T follicular helper cell (primary cell): ENCODE results near the gene CEP126.
"Not testable (repeated sequence)": the region's sequence is repeated elsewhere in the genome, so short reads cannot be mapped to it uniquely, and the experiment has no call there.

ENCODE experiments used
- DNase-seq: peaks from one replicate; pipeline ENCODE4 v3.0.0-alpha.2; 2020; ENCODE audit warnings: low read depth

CEP126 gene

GRCh38 chr11:101931692-101932091 lies 16.9 kb downstream of the CEP126 start:
- DNase-seq = no peak

- DNase-seq = no peak
These were observed 26.2 kb downstream of the CEP126 start for GRCh38 chr11:101940901-101941520.

GRCh38 chr11:101944923-101945322 lies 30.1 kb downstream of the CEP126 start:
- DNase-seq = no peak

GRCh38 chr11:101945448-101945847 lies 30.6 kb downstream of the CEP126 start:
- no peak for DNase-seq

- no peak for DNase-seq
These were observed 34.9 kb downstream of the CEP126 start for GRCh38 chr11:101949680-101950220.

GRCh38 chr11:101955278-101955677 lies 40.5 kb downstream of the CEP126 start:
- DNase-seq = no peak

GRCh38 chr11:101955701-101956100 lies 40.9 kb downstream of the CEP126 start:
- DNase-seq = no peak

- DNase-seq = no peak
These were observed 45.4 kb downstream of the CEP126 start for GRCh38 chr11:101960231-101960630.

- not testable (repeated sequence) for DNase-seq
These were observed 49.4 kb downstream of the CEP126 start for GRCh38 chr11:101964200-101964599.

GRCh38 chr11:101974255-101974654 lies 59.4 kb downstream of the CEP126 start:
- DNase-seq = no peak

GRCh38 chr11:101974771-101975170 lies 60.0 kb downstream of the CEP126 start:
- no peak for DNase-seq

- DNase-seq = no peak
These were observed 60.9 kb downstream of the CEP126 start for GRCh38 chr11:101975734-101976133.

GRCh38 chr11:101987370-101987769 lies 72.6 kb downstream of the CEP126 start:
- DNase-seq = no peak

GRCh38 chr11:101993172-101993571 lies 78.4 kb downstream of the CEP126 start:
- no peak for DNase-seq

GRCh38 chr11:101994052-101994469 lies 79.3 kb downstream of the CEP126 start:
- not testable (repeated sequence) for DNase-seq

GRCh38 chr11:101996111-101996510 lies 81.3 kb downstream of the CEP126 start:
- no peak for DNase-seq

GRCh38 chr11:102001657-102002338 lies 87.0 kb downstream of the CEP126 start:
- no peak for DNase-seq

GRCh38 chr11:102004220-102004619 lies 89.4 kb downstream of the CEP126 start:
- no peak for DNase-seq

- no peak for DNase-seq
These were observed 90.5 kb downstream of the CEP126 start for GRCh38 chr11:102005306-102005705.

GRCh38 chr11:102006835-102007566 lies 92.2 kb downstream of the CEP126 start:
- DNase-seq = no peak

GRCh38 chr11:102007567-102008437 lies 93.0 kb downstream of the CEP126 start:
- DNase-seq = no peak
